H9 (cell line): ENCODE measurements around the gene DCC. TPM values are rescaled to one million over a fixed set of nuclear protein-coding genes. Genes with fewer than 3 reads are reported as not detected.

Experiments used
- DNase-seq: peaks from one replicate; pipeline ENCODE4 v3.0.0-alpha.2; 2017
- H2AFZ ChIP-seq: one replicate; pipeline ENCODE4 v1.6.1; 2013; ENCODE audit warnings: mild to moderate bottlenecking, low read length, control low read depth, moderate library complexity
- H2AK5ac ChIP-seq: 2 replicates; pipeline ENCODE4 v1.6.1; 2013; ENCODE audit warnings: low read length, control low read depth, mixed read lengths; ENCODE audit not compliant: insufficient read length
- H2BK120ac ChIP-seq: one replicate; pipeline ENCODE4 v1.6.1; 2013; ENCODE audit warnings: low read depth, mild to moderate bottlenecking, low read length, control low read depth, inconsistent platforms; ENCODE audit not compliant: poor library complexity, severe bottlenecking
- H2BK12ac ChIP-seq: 2 replicates; pipeline ENCODE4 v1.6.1; 2013; ENCODE audit warnings: low read length, control low read depth, mixed read lengths, low read depth; ENCODE audit not compliant: insufficient read length
- H2BK15ac ChIP-seq: 2 replicates; pipeline ENCODE4 v1.6.1; 2013; ENCODE audit warnings: low read depth, low read length, control low read depth
- H2BK20ac ChIP-seq: one replicate; pipeline ENCODE4 v1.6.1; 2013; ENCODE audit warnings: low read depth, mild to moderate bottlenecking, low read length, control low read depth, inconsistent platforms; ENCODE audit not compliant: poor library complexity, severe bottlenecking
- H2BK5ac ChIP-seq: 2 replicates; pipeline ENCODE4 v1.6.1; 2013; ENCODE audit warnings: low read length, control low read depth, mixed read lengths; ENCODE audit not compliant: insufficient read length
- H3K14ac ChIP-seq: 2 replicates; pipeline ENCODE4 v1.6.1; 2013; ENCODE audit warnings: low read length, control low read depth; ENCODE audit not compliant: insufficient read depth
- H3K18ac ChIP-seq: 2 replicates; pipeline ENCODE4 v1.6.1; 2013; ENCODE audit warnings: low read depth, mild to moderate bottlenecking, mixed read lengths, low read length, control low read depth; ENCODE audit not compliant: insufficient read length
- H3K23ac ChIP-seq: 2 replicates; pipeline ENCODE4 v1.6.1; 2013; ENCODE audit warnings: low read length, control low read depth, mixed read lengths, low read depth; ENCODE audit not compliant: insufficient read length
- H3K23me2 ChIP-seq: 2 replicates; pipeline ENCODE4 v1.6.1; 2013; ENCODE audit warnings: low read depth, mild to moderate bottlenecking, mixed read lengths, low read length, control low read depth; ENCODE audit not compliant: insufficient read length, poor library complexity, severe bottlenecking
- H3K27ac ChIP-seq: 2 replicates; pipeline ENCODE4 v1.5.1; 2013; ENCODE audit warnings: low read length, control low read depth, mixed read lengths, low read depth; ENCODE audit not compliant: insufficient read length
- H3K27me3 ChIP-seq: 2 replicates; pipeline ENCODE4 v1.6.1; 2013; ENCODE audit warnings: low read length, control low read depth, inconsistent platforms; ENCODE audit not compliant: insufficient read depth
- H3K4ac ChIP-seq: 2 replicates; pipeline ENCODE4 v1.6.1; 2013; ENCODE audit warnings: low read depth, mild to moderate bottlenecking, control low read depth, inconsistent platforms, low read length, moderate library complexity
- H3K4me1 ChIP-seq: 2 replicates; pipeline ENCODE4 v1.6.1; 2013; ENCODE audit warnings: low read length, control low read depth, inconsistent platforms; ENCODE audit not compliant: insufficient read depth
- H3K4me2 ChIP-seq: 2 replicates; pipeline ENCODE4 v1.6.1; 2013; ENCODE audit warnings: low read length, control low read depth, mixed read lengths; ENCODE audit not compliant: insufficient read length, insufficient read depth
- H3K56ac ChIP-seq: 2 replicates; pipeline ENCODE4 v1.6.1; 2013; ENCODE audit warnings: low read depth, mild to moderate bottlenecking, mixed read lengths, low read length, control low read depth; ENCODE audit not compliant: insufficient read length
- H3K79me1 ChIP-seq: 2 replicates; pipeline ENCODE4 v1.6.1; 2013; ENCODE audit warnings: low read depth, mild to moderate bottlenecking, moderate library complexity, low read length, control low read depth, inconsistent platforms; ENCODE audit not compliant: insufficient read depth, poor library complexity, severe bottlenecking
- H3K79me2 ChIP-seq: 2 replicates; pipeline ENCODE4 v1.6.1; 2013; ENCODE audit warnings: low read length, control low read depth, inconsistent platforms; ENCODE audit not compliant: insufficient read depth
- H3K9ac ChIP-seq: 2 replicates; pipeline ENCODE4 v1.6.1; 2013; ENCODE audit warnings: low read length, control low read depth, mixed read lengths; ENCODE audit not compliant: insufficient read length; ENCODE audit errors: extremely low read depth
- H3K9me3 ChIP-seq: one replicate; pipeline ENCODE4 v1.6.1; 2013; ENCODE audit warnings: low read depth, low read length, inconsistent platforms; ENCODE audit not compliant: control insufficient read depth
- H3T11ph ChIP-seq: one replicate; pipeline ENCODE4 v1.6.1; 2013; ENCODE audit warnings: mild to moderate bottlenecking, low read length, control low read depth, inconsistent platforms
- H4K20me1 ChIP-seq: one replicate; pipeline ENCODE4 v1.6.1; 2013; ENCODE audit not compliant: control insufficient read depth, insufficient read length, insufficient read depth
- H4K5ac ChIP-seq: 2 replicates; pipeline ENCODE4 v1.6.1; 2013; ENCODE audit warnings: low read depth, mild to moderate bottlenecking, mixed read lengths, low read length, control low read depth; ENCODE audit not compliant: insufficient read length
- H4K8ac ChIP-seq: replicated peaks from 2 replicates; pipeline ENCODE4 v1.6.1; 2013; ENCODE audit warnings: low read length, control low read depth, mixed read lengths, low read depth; ENCODE audit not compliant: insufficient read length
- H4K91ac ChIP-seq: 2 replicates; pipeline ENCODE4 v1.6.1; 2013; ENCODE audit warnings: low read depth, mild to moderate bottlenecking, moderate library complexity, mixed read lengths, low read length, control low read depth; ENCODE audit not compliant: insufficient read length
- H3K27ac Mint-ChIP-seq, 3 experiments: 2 replicates in 2 of 3; 3 replicates in 1 of 3; pipeline ENCODE4 v1.8.0; 2020 to 2021; ENCODE audit warnings: mixed read lengths in 3 of 3, mild to moderate bottlenecking in 1 of 3, moderate library complexity in 1 of 3
- H3K27me3 Mint-ChIP-seq: 2 replicates; pipeline ENCODE4 v1.8.0; 2021; ENCODE audit warnings: low read depth, mild to moderate bottlenecking, moderate library complexity, mixed read lengths
- H3K36me3 Mint-ChIP-seq, 3 experiments: 2 replicates in 2 of 3; 3 replicates in 1 of 3; pipeline ENCODE4 v1.8.0; 2020 to 2021; ENCODE audit warnings: low read depth in 3 of 3, mixed read lengths in 3 of 3; ENCODE audit not compliant: insufficient read depth in 1 of 3
- H3K4me1 Mint-ChIP-seq, 2 experiments: 2 replicates each; pipeline ENCODE4 v1.8.0; 2020; ENCODE audit warnings: mixed read lengths in 2 of 2
- H3K4me3 Mint-ChIP-seq, 2 experiments: 2 replicates in 1 of 2; 3 replicates in 1 of 2; pipeline ENCODE4 v1.8.0; 2020 to 2021; ENCODE audit warnings: mild to moderate bottlenecking in 2 of 2, mixed read lengths in 2 of 2, moderate library complexity in 1 of 2
- H3K9me3 Mint-ChIP-seq, 2 experiments: 2 replicates in 1 of 2; 3 replicates in 1 of 2; pipeline ENCODE4 v1.8.0; 2020; ENCODE audit warnings: mild to moderate bottlenecking in 2 of 2, mixed read lengths in 2 of 2, moderate library complexity in 1 of 2
- CTCF ChIP-seq: fragments of 200-600 bp; sonication (generic); conservative IDR thresholded peaks from 3 replicates; pipeline ENCODE4 v1.8.0; 2021; ENCODE audit warnings: antibody characterized with exemption, mild to moderate bottlenecking
- WGBS: extraction: QIAGEN DNeasy Blood & Tissue Kit; methylation state at CpG from one replicate; pipeline ENCODE4 v1.1.7; 2013; ENCODE audit warnings: missing lambda C conversion rate, low lambda C conversion rate, mixed read lengths; ENCODE audit not compliant: insufficient read length; ENCODE audit errors: extremely low coverage; 5-methylcytosine and 5-hydroxymethylcytosine counted together
- total RNA-seq: library from RNA; stranded (reverse); gene quantifications from 2 replicates; pipeline ENCODE4 v1.2.1, GENCODE V29; 2021

The DCC gene
- total RNA-seq, 1 experiment from 2014 or later: 0.35 TPM

DNA sequence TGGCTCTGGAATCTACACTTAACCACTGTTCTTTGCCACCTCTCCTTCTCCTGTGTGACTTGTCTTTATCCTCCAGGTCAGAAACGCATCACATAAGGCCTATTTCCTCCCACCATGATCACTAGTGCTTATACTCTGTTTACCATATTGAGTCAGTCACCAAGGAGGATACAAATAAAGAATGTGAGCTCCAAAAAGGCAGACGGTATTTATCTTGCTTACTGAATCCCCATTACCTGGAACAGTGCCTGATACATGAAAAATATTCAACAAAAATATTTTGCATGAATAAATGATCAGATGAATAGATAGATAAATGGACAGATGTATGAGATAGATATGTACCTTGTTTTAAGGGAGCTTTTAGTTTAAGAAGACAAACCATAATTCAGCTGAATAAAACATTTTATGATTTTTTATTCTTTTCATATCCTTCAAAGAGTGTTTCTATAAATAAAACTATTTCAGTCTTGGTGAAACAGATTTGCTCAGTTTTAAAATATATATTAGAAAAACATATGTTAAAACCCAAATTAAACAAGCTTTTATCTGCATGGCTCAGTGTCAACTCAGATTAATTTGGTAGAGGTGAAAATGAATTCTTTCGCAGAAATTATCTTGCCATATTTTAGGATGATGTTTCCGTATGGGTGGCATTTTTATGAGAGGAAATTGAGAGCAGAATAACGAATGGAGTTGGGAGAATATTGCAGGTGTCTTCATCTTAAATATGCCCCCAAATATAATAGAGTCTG is 799.9 kb downstream of the DCC start:
- H3K9me3 ChIP-seq: no peaks in the 10 kb centered on the region
- no peak overlapping the region for H3K56ac ChIP-seq
- no peak overlapping the region for H3T11ph ChIP-seq
- H2BK20ac ChIP-seq: no peak overlapping the region
- H3K27ac ChIP-seq: no peak overlapping the region
- no peak overlapping the region for H2BK5ac ChIP-seq
- H3K4me3 Mint-ChIP-seq: no peak overlapping the region
- DNase-seq: no peak
- H4K91ac ChIP-seq: no peak overlapping the region
- no peaks in the 10 kb centered on the region for H4K20me1 ChIP-seq
- H3K23me2 ChIP-seq: no peaks in the 10 kb centered on the region
- H3K23ac ChIP-seq: no peak overlapping the region
- no peak overlapping the region for H2BK12ac ChIP-seq
- no peak overlapping the region for H3K4ac ChIP-seq
- peaks cover 0 to 5% of the 10 kb centered on the region in 2 experiments; a peak in 3 of 5 replicates for H3K9me3 Mint-ChIP-seq
- no peak overlapping the region for H3K27ac Mint-ChIP-seq
- H3K4me1 ChIP-seq: no peaks in the 10 kb centered on the region
- no peak overlapping the region for H3K9ac ChIP-seq
- no peaks in the 10 kb centered on the region for H3K27me3 Mint-ChIP-seq
- peaks cover 0 to 4% of the 10 kb centered on the region in 2 experiments; a peak in 2 of 4 replicates for H3K4me1 Mint-ChIP-seq
- H3K36me3 Mint-ChIP-seq: no peaks in the 10 kb centered on the region; a peak in 1 of 7 replicates
- H3K27me3 ChIP-seq: no peaks in the 10 kb centered on the region
- H3K79me2 ChIP-seq: no peaks in the 10 kb centered on the region
- WGBS: no CpG with 5 or more reads among the region's 5 CpGs
- TF ChIP-seq CTCF: no peak
- H3K79me1 ChIP-seq: no peaks in the 10 kb centered on the region
- no peak overlapping the region for H4K5ac ChIP-seq
- H2BK120ac ChIP-seq: no peak overlapping the region
- no peak overlapping the region for H3K4me2 ChIP-seq
- H2AK5ac ChIP-seq: no peak overlapping the region
- H4K8ac ChIP-seq: no peak overlapping the region
- H2BK15ac ChIP-seq: no peak overlapping the region
- no peak overlapping the region for H3K18ac ChIP-seq
- H3K14ac ChIP-seq: no peak overlapping the region
- H2AFZ ChIP-seq: no peak overlapping the region
